ENCODE data around the gene UGP2.

Gene UGP2

DNA sequence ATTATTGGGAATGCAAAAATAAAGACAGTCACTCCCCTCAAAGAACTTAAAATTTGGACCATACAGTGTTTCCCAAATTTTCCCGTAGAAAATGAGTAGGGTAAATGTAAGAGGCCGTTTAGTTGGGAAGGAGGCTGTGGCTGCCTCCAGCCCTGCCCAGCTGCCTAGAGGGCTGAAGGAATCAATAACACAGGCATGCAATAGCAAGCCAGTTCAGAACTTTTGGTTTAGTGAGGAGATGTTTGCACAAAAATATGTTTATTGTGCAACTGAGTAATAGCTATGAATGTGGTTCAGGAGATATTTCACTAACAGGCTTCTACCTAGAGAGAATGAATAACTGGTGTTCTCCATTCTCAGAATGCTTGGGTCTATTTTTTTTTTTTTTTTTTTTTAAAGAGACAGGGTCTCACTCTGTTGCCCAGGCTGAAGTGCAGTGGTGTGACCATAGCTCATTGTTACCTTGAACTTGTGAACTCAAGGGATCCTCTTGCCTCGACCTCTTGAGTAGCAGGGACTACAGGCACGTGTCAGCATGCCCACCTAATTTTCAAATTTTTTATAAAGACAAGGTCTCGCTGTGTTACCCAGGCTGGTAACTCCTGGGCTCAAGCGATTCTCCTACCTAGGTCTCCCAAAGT is 23.6 kb downstream of the UGP2 start:
- no peak for DNase-seq (ENCODE audit: low spot score)

DNA sequence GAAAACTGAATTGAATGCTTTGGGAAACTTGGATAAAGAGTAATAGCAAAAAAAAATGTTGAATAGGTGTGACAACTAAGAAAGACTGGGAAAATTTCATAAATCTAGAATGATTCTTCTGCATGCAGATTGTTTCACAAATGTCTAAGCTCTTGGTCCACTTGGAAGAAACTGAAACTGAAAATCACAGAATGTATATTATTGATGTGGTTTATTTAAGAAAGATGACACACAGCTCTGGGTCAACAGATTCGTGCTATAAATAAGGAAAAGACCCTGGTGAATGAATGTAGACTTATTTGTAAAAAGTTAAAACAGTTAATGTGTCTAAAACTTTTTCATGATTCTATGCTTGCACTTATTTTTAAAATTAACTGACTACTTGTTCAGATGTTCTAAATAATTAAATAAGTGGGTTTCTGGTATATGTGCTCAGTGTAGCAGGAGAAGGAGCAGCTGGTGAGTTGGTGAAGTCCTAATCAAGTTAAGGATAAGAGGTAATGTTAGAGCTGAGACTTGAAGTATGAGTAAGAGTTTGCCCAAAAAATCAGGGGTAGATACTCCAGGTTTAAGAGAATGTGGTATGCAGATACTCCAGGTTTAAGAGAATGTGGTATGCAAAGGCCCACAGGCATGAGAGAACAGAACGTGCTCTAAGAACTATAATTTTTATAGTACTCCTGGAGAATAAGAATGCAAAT is 24.5 kb downstream of the UGP2 start:
- DNase-seq (ENCODE audit: low spot score): no peak

DNA sequence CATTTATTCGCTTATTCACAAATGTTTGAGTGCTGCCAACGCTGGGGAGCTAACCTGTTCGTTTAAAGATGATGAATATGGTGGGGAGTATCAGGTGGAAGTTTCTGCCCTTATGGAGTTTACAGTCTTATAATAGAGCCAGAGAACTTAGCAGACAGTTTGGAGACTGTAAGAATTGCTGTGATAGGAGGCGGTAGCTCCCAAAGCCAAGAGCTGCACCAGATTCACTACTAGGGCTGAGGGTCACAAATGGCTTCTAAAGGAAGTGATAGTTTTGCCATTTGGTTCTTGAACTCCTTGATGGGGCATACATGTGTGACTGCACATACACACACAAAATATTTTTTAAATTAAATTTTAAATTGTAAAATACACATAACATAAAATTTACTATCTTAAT is 29.0 kb downstream of the UGP2 start:
- DNase-seq (ENCODE audit: low spot score): no peak

DNA sequence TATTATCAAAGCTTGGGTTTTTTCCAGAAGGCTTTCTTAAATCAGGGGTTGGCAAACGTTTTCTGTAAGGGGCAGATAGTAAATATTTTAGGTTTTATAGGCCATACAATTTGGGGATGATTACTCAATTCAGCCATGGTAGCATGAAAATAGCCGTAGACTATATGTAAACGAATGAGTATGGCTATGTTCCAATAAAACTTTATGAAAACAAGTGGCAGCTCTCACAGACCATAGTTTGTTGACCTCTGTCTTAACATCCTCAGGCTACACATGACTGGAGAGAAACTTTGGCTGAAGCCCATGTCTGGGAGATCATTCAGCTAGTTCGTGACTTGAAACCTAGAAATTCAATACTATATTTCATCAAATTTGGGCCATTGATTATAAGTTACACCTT is 30.2 kb downstream of the UGP2 start:
- DNase-seq (ENCODE audit: low spot score): no peak

DNA sequence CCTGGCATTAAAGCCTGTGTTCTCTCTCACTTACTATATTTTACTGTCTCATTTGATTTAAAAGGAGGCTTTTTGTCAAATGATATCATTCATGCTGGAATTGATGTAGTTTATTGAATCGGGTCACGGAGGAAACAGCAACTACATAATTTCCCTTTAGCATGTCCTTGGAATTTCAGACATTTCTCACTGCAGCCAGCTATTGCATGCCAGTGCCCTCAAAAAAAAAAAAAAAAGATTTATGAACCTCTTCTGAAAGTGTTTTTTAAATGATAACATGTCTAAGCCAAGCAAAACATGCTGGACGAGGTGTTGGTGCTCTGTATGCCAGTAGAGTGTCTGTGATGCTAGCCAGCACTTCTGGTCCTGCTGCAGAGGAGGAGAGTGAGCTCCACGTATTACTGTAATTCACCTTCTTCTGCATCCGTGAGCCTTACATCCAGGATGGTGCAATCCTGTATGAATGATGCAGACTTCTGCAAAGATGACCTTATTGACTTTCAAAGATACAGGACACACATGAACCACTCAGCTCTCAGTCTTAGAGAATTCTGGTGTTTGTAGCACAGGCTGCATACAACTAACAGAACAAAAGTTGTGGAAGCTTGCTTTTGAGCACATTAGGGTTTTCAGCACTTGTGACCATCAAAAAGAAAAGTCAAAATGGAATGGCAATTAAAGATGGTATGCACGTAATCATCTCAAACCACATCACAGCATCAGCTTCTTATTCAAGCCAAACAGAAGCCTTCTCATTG is 31.1 kb downstream of the UGP2 start:
- DNase-seq (ENCODE audit: low spot score): no peak

DNA sequence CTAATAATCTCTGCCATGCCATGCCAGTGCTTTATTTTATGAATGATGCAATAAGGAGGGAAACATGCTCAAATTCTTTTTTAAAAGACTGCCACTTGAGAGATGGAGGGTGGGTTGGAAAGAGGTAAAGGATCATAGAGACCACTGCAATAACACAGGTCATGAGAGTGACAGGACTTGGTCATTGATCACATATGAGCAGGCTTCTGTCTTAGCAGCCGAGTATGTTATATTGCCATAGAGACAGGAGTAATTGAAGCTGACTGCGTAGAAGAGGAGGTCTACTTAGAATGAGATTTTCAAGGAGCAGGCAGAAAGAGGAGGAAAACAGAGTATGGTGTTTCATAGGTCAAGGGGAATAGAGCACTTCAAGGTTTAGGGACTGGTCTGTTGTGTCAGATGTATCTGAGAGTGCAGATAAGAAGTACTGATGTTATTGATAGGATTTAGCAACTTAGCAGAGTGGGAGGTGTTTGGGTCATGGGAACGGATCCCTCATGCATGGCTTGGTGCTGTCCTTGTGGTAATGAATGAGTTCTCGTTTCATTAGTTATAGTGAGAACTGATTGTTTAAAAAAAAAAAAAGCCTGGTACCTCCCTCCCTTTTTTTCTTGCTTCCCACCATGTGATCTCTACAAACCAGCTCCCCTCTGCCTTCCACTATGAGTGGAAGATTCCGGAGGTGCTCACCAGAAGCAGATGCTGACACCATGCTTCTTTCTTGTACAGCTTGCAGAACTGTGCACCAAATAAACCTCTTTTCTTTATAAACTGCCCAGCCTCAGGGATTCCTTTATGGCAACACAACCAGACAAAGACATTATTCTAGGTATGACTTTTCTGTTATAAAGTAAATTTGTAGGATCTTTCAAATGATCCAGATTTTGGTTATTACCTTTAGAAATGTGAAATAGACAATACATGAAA is 32.8 kb downstream of the UGP2 start:
- DNase-seq (ENCODE audit: low spot score): no peak

DNA sequence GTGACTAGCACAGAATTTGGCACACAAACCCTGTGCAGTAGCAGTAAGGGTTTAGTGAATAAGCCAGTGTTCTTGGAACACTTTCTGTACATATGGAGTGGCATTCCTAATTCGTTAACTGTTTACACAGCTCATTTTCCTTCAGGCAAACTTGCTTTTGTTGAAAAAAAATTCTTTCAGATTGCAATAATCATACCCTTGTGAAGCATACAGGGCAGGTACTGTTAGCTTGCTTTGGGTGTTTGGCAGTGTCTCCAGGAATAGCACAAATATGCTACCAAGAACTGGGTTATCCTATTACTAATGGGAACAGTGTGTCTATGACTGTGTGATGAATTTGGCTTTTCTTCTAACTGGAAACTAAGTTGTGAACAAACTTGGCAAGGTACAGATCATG is 33.4 kb downstream of the UGP2 start:
- DNase-seq (ENCODE audit: low spot score): no peak

DNA sequence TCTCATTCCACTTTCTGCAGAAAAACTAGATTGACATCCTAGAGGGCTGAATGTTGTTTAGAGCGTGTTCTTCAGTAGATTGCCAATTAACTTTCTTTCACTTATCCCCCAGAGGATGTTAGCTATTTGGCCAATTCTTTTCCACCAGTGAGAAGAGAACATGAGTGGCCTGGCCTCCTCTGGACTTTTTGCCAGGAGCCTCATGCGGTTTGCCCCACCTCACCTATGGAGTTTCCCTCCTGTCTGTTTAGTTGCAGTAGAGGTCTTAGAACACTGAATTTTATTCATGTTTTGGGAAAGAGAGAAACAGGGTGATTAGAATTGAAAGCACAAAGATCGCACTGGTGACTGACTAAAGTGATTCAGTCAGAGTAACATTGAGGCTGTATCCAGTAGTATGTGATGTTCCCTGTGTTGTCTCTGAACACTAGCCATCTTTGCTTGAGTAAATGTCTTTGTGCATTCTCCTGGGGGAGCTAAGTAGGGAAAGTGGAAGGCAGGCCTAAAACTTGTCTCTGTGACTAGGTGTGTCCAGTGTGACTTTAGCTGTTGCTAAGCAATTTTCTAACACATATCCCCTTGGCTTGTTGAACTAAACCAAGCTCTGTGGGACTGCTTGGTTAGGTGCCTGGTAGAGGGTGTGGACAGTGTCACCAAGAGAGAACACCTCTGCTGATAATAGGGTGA is 34.0 kb downstream of the UGP2 start:
- DNase-seq (ENCODE audit: low spot score): no peak

DNA sequence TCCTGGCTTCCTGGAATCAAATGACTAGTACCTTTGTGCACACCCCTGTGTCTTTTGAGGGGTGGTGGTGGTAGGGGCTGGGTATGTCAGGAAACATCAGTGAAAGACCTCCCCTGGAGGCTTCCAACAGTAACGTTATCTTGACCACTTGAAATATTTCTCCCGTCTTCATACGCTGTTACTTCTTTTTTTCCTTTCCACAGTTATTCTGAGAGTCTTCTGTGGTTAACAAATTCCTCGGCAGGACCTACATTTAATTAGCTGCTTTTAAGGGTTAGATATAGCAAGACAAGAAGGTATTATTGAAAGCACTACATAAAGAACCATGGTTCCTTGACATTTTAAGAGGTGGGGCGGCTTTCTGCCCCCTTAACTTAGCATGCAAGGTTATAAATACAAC is 34.6 kb downstream of the UGP2 start:
- no peak for DNase-seq (ENCODE audit: low spot score)

DNA sequence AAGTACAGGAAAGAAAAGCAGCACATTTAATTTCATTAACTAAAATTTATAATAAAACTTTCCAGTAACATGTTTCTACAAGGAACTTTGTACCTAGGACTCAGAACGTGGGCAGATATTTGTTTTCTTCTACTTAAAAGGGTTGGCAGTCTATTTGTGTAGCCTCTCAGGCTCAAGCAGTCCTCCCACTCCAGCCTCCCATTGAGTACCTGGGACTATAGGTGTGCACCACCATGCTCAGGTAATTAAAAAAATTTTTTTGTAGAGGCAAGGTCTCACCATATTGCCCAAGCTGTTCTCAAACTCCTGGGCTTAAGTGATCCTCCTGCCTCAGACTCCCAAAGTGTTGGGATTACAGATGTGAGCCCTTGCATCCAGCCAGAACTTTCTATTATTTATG is 36.8 kb downstream of the UGP2 start:
- no peak for DNase-seq (ENCODE audit: low spot score)

DNA sequence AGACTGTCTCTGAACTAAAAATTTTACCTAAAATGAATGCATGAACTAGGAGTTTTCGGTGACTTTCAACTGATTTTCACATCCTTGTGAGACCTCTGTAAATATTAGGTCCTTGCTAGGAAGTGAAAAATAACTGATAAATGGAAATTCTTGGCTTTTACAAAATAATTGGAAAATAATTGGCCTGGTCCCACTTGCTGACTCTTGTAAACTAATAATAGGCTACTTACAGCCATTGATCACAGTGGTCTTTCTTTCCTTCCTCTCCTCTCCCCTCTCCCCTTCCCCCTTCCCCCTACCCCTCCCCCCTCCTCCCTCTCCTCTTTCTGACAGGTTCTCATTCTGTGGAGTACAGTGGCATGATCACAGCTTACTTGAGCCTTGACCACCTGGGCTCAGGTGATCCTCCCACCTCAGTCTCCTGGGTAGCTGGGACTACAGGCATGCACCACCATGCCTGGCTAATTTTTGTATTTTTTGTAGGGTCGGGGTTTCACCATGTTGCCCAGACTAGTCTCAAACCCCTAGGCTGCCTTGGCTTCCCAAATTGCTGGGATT is 38.3 kb downstream of the UGP2 start:
- DNase-seq (ENCODE audit: low spot score): no peak

DNA sequence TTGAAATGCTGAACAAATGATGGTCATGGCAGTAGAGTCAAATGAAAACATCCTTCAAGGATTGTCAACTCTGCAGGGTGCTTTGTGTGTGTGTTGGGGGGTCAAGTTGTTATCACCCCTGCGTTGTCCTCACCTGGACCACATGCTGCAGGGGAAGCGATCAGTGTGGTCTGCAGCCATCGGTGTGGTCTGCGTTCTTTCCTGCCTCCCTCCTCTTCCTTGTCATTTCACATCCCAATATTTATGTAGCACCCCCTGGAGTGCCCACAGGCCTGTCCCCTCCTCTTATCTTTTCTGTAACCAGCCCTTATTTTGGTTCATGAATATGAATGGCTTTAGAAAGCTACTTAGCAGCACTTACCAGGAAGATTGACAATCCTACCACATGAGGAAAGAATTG is 38.9 kb downstream of the UGP2 start:
- DNase-seq (ENCODE audit: low spot score): no peak

DNA sequence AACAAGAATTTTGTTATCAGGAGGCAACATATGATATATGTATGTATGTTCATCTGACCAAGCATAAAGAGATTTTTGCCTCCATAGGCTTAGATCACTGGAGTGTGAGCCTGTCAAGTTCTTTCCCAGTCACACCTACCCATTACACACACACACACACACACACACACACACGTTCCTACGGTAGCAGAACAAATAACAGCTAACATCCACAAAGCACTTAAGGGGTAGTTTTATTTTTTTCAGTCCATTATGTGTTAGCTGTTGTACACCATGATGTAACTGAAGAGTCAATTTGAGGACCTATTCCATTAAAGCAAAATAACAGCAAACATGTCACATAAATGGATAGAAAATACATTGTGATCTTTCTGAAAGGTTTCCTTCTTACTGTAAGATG is 39.5 kb downstream of the UGP2 start:
- no peak for DNase-seq (ENCODE audit: low spot score)

DNA sequence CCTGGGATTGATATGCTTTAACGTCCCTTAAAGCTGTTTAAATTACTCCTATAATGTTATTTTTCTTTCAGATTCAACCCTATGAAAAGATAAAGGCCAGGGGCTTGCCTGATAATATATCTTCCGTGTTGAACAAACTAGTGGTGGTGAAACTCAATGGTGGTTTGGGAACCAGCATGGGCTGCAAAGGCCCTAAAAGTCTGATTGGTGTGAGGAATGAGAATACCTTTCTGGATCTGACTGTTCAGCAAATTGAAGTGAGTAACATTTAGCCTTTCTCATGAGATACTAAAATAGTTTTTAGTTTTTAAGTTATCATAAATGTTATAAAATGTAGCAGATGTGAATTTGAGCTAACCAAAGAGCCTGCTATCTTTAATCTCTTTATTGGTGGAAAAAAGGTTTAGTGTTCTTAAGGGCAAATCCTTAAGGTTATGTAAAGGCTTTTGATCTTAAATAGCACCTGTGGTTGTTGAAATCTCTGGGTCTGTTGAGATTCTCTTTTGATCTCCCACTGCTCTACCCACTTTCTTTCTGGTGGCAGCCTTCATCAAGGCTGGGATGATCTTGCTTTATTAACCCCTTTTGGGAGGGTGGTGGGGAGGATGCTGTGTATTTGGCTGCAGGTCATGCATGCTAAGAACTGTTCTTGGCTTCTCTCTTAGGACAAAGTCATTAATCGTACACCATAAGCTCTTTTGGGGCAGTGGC is 40.9 kb downstream of the UGP2 start:
- no peak for DNase-seq (ENCODE audit: low spot score)

DNA sequence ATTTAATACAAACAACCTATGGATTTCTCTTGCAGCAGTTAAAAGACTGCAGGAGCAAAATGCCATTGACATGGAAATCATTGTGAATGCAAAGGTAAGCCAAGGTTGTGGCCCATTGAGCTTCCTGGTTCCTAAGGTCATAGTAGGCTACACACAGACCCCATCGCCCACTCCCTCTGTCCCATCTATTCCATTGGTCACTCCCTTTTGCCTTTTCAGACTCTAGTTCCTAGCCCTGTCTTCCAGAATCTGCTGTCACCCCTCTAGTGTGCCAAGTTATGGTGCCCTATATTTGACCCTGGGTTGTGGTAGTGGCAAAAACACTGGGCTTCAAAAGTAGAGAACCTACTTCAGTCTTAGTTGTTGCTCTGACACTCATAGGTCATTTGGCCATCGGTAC is 44.7 kb downstream of the UGP2 start:
- DNase-seq (ENCODE audit: low spot score): no peak

DNA sequence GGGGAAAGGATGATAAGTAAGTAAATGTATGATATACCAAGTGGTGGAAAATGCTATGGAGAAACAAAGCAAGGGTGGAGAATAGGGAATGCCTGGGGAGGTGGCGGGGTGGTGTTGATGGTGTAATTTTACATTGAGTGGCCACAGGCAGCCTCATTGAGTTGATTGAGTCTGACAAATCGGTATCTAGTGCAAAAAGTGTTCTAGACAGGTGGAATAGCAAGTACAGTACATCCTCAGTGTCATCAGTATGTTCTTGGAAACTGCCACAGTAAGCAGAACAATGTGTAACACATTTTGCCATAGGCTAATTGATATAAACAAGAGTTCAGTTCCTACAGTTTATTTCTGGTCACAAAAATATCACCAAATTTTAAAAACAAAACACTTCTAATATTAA is 46.4 kb downstream of the UGP2 start:
- DNase-seq (ENCODE audit: low spot score): no peak

DNA sequence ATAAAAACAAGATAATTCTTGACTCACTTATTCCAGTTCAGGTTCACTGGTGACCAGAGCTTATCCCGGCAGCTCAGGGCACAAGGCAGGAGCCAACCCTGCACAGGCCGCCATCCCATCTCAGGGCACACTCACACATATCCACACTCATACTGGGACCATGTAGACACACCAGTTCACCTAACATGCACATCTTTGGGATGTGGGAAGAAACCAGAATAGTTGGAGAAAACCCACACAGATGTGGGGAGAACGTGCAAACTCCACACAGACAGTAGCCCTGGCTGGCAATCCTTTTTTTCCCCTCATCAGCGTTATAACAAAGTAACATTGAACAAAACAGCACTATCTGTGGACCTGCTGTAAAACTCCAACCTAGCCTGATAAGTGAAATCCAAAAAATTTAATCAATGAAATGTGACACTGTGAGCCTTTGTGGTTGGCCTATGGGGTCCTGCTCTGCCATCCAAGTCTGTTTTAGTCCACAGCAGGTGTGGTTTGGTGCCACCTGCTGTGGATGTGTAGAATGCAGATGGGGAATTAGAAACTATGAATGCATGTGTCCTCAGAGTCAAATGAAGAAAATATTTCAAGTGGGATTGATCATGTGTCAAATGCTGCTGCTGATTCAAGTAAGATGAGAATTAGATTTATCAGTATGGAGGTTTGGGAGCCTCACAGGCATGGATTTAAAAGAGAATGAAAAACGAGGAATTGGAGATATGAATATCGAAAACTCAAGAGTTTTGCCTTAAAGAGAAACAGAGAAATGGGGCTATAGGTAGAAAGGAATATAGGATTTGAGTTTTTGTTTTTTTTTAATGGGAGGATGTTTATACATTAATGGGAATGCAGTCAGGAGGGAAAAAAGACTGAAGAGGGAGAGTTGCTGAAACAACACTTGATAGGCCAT is 47.0 kb downstream of the UGP2 start:
- DNase-seq (ENCODE audit: low spot score): peak; percentile 43

DNA sequence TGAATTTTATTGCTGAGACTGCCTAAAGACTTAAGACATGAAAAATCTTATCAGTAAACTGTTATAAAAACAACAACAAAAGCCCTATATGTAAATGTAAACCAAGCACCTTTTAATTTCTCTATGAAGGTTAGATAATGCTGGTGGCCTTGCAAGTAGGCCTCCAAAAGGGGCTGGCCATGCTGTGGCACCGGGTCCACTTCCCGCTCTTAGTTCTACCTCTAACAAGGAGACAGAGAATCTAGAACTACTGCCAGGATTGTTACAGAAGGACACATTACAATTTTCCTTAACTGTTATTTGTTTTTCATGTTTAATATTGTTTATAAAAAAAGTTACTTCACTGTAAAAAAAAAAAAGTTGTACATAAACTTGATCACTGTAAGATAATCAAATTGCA is 49.0 kb downstream of the UGP2 start:
- no peak for DNase-seq (ENCODE audit: low spot score)

DNA sequence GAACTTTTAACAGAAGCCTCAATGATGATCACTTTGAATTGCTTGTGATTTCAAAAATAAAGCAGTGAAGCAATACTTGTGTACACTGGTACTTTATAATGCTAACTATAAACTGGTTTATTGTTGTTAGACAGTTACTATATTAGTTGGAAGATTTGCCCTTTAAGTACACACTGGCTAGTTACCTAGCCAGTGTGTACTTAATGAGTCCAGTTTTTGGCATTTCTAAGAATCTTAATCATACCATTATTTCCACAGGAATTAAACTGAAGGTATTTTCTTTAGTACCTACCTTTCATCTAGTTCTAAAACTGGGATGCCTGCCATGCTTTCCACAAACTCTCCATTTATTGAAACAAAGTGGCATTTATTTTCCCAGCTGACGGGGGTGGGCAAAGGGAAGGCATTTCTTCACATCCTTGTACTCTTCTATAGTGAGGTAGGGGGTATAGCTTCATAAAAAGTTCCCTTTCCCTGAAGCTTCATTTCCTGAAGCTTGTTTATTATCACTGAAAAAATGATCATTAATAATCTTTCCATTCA is 49.9 kb downstream of the UGP2 start:
- no peak for DNase-seq (ENCODE audit: low spot score)

Data from putamen (tissue), 1 donor.